Caco-2 (cell line): Measurements from ENCODE around the gene IMMT. TPM values are rescaled to one million over a fixed set of nuclear protein-coding genes. Genes with fewer than 3 reads are reported as not detected.

Source experiments
- BruUV-seq: library from RNA; stranded (reverse); fragments of 400-500 nt; replicated peaks from 2 replicates; lab custom pipeline; 2021; lab: Mats Ljungman, UMichigan
- CTCF ChIA-PET: fragments of 300-600 bp; sonication (Branson Sonifier 250); formaldehyde crosslinking; loops from one replicate; lab custom pipeline; 2022; ENCODE audit warnings: antibody characterized with exemption; lab: Charles Lee
- POLR2A ChIA-PET: fragments of 300-600 bp; sonication (Branson Sonifier 250); formaldehyde crosslinking; loops from one replicate; lab custom pipeline; 2022; ENCODE audit warnings: antibody characterized with exemption; lab: Charles Lee
- DNase-seq, 2 experiments: peaks; one replicate each; pipeline versions ENCODE4 v3.0.0 to v3.0.0-alpha.2; 2020 to 2022
- H3K27me3 ChIP-seq: replicated peaks from 2 replicates; pipeline ENCODE4 v1.6.0; 2011; ENCODE audit warnings: low read length; ENCODE audit not compliant: control insufficient read depth, insufficient read depth
- H3K36me3 ChIP-seq: 2 replicates; pipeline ENCODE4 v1.5.1; 2011; ENCODE audit warnings: low read length; ENCODE audit not compliant: control insufficient read depth, insufficient read depth
- H3K4me1 ChIP-seq: fragments of 250-450 bp; sonication (Bioruptor Pico); 2 replicates; pipeline ENCODE4 v1.5.1; 2020; ENCODE audit warnings: mild to moderate bottlenecking
- H3K4me3 ChIP-seq: 2 replicates; pipeline ENCODE4 v1.5.1; 2011; ENCODE audit warnings: low read depth, mild to moderate bottlenecking, control low read depth, low read length
- H3K9me3 ChIP-seq: fragments of 250-450 bp; sonication (Bioruptor Pico); 2 replicates; pipeline ENCODE4 v1.5.1; 2020; ENCODE audit warnings: mild to moderate bottlenecking, moderate library complexity
- H3K27ac Mint-ChIP-seq: one replicate; pipeline ENCODE4 v1.8.0; 2022; ENCODE audit warnings: mixed read lengths; ENCODE audit not compliant: unreplicated experiment
- H3K27me3 Mint-ChIP-seq: one replicate; pipeline ENCODE4 v1.8.0; 2022; ENCODE audit warnings: mixed read lengths; ENCODE audit not compliant: insufficient read depth, unreplicated experiment
- H3K36me3 Mint-ChIP-seq: one replicate; pipeline ENCODE4 v1.8.0; 2022; ENCODE audit warnings: mild to moderate bottlenecking, mixed read lengths; ENCODE audit not compliant: insufficient read depth, unreplicated experiment
- H3K4me1 Mint-ChIP-seq: one replicate; pipeline ENCODE4 v1.8.0; 2022; ENCODE audit warnings: low read depth, mixed read lengths; ENCODE audit not compliant: unreplicated experiment
- H3K4me3 Mint-ChIP-seq: one replicate; pipeline ENCODE4 v1.8.0; 2022; ENCODE audit warnings: mild to moderate bottlenecking, moderate library complexity, mixed read lengths; ENCODE audit not compliant: unreplicated experiment
- H3K9me3 Mint-ChIP-seq: one replicate; pipeline ENCODE4 v1.8.0; 2022; ENCODE audit warnings: mixed read lengths; ENCODE audit not compliant: unreplicated experiment
- intact Hi-C: fragments of 100-400 bp; cut with micrococcal nuclease; formaldehyde crosslinking; loops from one replicate; pipeline ENCODE4 v1.10.0; 2022; ENCODE audit not compliant: unreplicated experiment
- total RNA-seq: library from RNA; stranded (reverse); gene quantifications from 2 replicates; pipeline ENCODE4 v1.2.3, GENCODE V29; 2022
- TF ChIP-seq, protein P1 (sequence below), 2 experiments: fragments of 200-600 bp in 1 of 2; IDR thresholded peaks; 1 replicate in 1 of 2; 2 replicates in 1 of 2; pipeline versions ENCODE4 v1.5.1 to v1.8.0; 2011 to 2022; ENCODE audit warnings: antibody characterized with exemption in 1 of 2, control low read depth in 1 of 2, inconsistent platforms in 1 of 2, low read depth in 1 of 2, low read length in 1 of 2, mild to moderate bottlenecking in 1 of 2, moderate library complexity in 1 of 2; ENCODE audit not compliant: insufficient read depth in 1 of 2, severe bottlenecking in 1 of 2, unreplicated experiment in 1 of 2

IMMT gene
- total RNA-seq, 1 experiment from 2014 or later = 129 TPM

DNA sequence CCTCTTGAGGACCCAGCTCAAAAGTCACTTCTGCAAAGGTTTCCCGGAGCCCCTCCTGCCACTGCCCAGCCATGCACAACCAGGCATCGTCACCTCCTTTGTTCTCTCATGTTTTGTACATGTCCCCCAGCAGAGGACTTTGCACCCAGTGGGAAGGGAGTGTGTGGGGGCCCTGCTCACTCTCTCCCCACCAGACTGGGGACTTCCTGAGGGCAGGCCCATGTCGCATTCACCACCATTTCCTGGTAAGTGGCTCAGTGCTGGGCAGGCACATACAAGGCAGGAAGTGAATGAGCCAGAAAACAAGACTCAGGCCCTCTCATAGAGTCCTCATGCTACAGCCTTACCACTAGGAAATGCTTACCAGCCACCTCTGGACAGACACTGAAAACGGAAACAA lies 22.9 kb upstream of the IMMT start:
- Mint-ChIP-seq H3K27me3 (no peaks in the 10 kb centered on the region), H3K36me3 (peaks cover 5% of the 10 kb centered on the region), H3K27ac (no peak overlapping the region), H3K4me3 (no peak overlapping the region), H3K9me3 (no peaks in the 10 kb centered on the region), H3K4me1 (peaks cover 42% of the 10 kb centered on the region)
- intact Hi-C loops = no loop called here
- Histone ChIP-seq H3K4me3 (no peak overlapping the region), H3K9me3 (no peaks in the 10 kb centered on the region), H3K4me1 (peaks cover 26% of the 10 kb centered on the region), H3K36me3 (no peaks in the 10 kb centered on the region), H3K27me3 (no peaks in the 10 kb centered on the region)
- DNase-seq = no peak
- ChIA-PET POLR2A (no interaction called here), CTCF (no interaction called here)
- BruUV-seq = no TSS peak
- TF ChIP-seq, protein P1, sequence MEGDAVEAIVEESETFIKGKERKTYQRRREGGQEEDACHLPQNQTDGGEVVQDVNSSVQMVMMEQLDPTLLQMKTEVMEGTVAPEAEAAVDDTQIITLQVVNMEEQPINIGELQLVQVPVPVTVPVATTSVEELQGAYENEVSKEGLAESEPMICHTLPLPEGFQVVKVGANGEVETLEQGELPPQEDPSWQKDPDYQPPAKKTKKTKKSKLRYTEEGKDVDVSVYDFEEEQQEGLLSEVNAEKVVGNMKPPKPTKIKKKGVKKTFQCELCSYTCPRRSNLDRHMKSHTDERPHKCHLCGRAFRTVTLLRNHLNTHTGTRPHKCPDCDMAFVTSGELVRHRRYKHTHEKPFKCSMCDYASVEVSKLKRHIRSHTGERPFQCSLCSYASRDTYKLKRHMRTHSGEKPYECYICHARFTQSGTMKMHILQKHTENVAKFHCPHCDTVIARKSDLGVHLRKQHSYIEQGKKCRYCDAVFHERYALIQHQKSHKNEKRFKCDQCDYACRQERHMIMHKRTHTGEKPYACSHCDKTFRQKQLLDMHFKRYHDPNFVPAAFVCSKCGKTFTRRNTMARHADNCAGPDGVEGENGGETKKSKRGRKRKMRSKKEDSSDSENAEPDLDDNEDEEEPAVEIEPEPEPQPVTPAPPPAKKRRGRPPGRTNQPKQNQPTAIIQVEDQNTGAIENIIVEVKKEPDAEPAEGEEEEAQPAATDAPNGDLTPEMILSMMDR (IDR thresholded peaks at IDR 0.05; ENCODE audit: insufficient read depth in 1 of 2, low read depth in 1 of 2, low read length in 1 of 2, severe bottlenecking in 1 of 2, unreplicated experiment in 1 of 2) = no peak

DNA sequence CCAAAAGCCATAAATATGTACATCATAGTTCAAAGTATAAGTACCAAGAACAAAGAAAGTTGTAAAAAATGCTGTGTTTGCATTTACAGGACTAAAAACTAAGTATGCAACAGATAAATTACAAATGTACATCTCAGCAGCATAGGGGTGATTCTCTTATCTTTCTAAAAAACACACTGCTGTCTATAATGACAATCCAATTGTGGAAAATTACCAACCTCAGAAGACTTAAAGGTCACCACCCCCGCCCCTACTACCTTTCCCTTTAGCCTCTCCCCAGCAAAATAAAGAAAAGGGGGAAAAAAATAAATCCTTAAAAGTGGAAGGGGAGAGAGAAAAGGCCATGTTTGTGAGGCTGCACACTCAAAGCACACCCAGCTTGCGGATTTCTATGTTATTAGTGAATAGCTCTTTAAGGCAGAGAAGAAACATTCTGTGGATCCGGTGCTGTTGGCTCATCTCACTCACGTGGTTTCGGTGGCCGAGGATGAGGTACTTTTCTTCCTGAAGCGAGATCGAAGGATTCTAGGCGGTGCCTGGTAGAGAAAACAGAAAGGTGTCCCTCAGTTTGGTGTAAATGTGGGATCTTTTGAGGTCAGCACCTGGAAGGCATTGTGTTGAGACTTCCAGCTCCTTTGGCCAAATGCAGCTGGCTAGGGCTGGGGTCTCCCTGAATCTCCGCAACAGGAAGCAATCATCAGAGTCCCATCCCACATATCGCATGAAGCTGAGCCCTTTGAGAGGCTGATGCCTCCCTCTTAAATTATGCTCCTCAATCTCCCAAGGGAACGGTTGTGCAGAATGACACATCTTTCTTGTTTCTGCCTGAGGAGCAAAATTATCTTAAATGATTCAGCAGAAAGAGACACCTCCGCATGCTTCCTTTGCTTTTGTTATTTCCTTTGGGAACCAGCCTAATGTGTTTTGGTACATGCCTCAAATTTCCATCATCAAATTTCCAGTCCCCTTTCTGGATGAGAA lies 21.6 kb upstream of the IMMT start:
- Histone ChIP-seq H3K36me3 (peaks cover 3% of the 10 kb centered on the region; the same call in 1 of the 2 replicates), H3K4me1 (peaks cover 30% of the 10 kb centered on the region), H3K9me3 (no peaks in the 10 kb centered on the region), H3K27me3 (no peaks in the 10 kb centered on the region), H3K4me3 (no peak overlapping the region)
- peaks cover 12% of the 10 kb centered on the region for H3K36me3 Mint-ChIP-seq
- no TSS peak for BruUV-seq
- no peak overlapping the region for H3K4me3 Mint-ChIP-seq
- no peaks in the 10 kb centered on the region for H3K27me3 Mint-ChIP-seq
- intact Hi-C loops = no loop called here
- peaks cover 36% of the 10 kb centered on the region for H3K4me1 Mint-ChIP-seq
- POLR2A ChIA-PET = no interaction called here
- TF ChIP-seq, protein P1 (IDR thresholded peaks at IDR 0.05; ENCODE audit: insufficient read depth in 1 of 2, low read depth in 1 of 2, low read length in 1 of 2, severe bottlenecking in 1 of 2, unreplicated experiment in 1 of 2) = no peak
- CTCF ChIA-PET = interaction anchor here (1.2 kb wide), 1 partner anchor 156 kb away, joined by 5 read pairs; no protein-coding TSS in a partner anchor
- DNase-seq = no peak
- no peaks in the 10 kb centered on the region for H3K9me3 Mint-ChIP-seq
- no peak overlapping the region for H3K27ac Mint-ChIP-seq

DNA sequence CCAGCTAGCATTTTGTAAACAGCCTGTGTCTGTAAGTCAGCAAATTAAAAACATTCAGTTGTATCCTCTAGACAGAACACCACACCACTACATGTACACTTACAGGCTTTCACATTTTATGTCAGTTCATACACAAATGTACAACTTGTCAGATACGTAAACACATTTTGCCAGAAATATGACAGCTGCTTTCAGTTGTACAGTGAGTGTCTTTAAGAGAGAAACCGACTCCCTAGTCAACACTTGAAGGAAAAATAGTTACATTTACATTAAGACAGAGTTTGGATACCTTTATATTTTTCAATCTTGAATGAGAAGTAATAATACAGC lies 19.2 kb upstream of the IMMT start:
- Histone ChIP-seq H3K4me3 (no peak overlapping the region), H3K9me3 (no peaks in the 10 kb centered on the region), H3K36me3 (peaks cover 3% of the 10 kb centered on the region; the same call in 1 of the 2 replicates), H3K4me1 (peaks cover 30% of the 10 kb centered on the region), H3K27me3 (no peaks in the 10 kb centered on the region)
- BruUV-seq = no TSS peak
- Mint-ChIP-seq H3K9me3 (no peaks in the 10 kb centered on the region), H3K4me1 (peaks cover 29% of the 10 kb centered on the region), H3K4me3 (no peak overlapping the region), H3K27ac (no peak overlapping the region), H3K36me3 (peaks cover 31% of the 10 kb centered on the region), H3K27me3 (no peaks in the 10 kb centered on the region)
- ChIA-PET POLR2A (interaction anchor here (0.6 to 1.0 kb wide), 3 partner anchors 33 to 967 kb away, joined by 3 to 6 read pairs (median 4); partner anchors contain the start of genes POLR1A and PTCD3), CTCF (interaction anchor here (0.6 to 1.2 kb wide), 6 partner anchors 11 to 482 kb away, joined by 3 to 4 read pairs (median 3); no protein-coding TSS in a partner anchor)
- intact Hi-C loops = no loop called here
- no peak for DNase-seq
- TF ChIP-seq, protein P1 (IDR thresholded peaks at IDR 0.05; ENCODE audit: insufficient read depth in 1 of 2, low read depth in 1 of 2, low read length in 1 of 2, severe bottlenecking in 1 of 2, unreplicated experiment in 1 of 2) = no peak
